Sigmoid colon (tissue), 4 donors: ENCODE measurements around the gene TDRKH.

Source experiments
- POLR2A ChIP-seq, 2 donors: fragments of 450-650 bp; IDR thresholded peaks; one replicate each; pipeline ENCODE4 v1.6.1; 2016; ENCODE audit warnings: antibody characterized with exemption in 2 of 2, mild to moderate bottlenecking in 2 of 2, moderate library complexity in 2 of 2
- POLR2AphosphoS5 ChIP-seq, 4 donors: sonication (generic); formaldehyde crosslinking; IDR thresholded peaks; one replicate each; pipeline ENCODE4 v1.6.1; 2017; ENCODE audit warnings: antibody characterized with exemption in 4 of 4
- TF ChIP-seq, protein P1 (sequence below), 4 experiments: fragments of 450-650 bp in 3 of 4; fragments of 200-600 bp in 1 of 4; IDR thresholded peaks; one replicate each; pipeline ENCODE4 v1.5.1; 2016 to 2019; ENCODE audit warnings: antibody characterized with exemption in 4 of 4, mild to moderate bottlenecking in 3 of 4, moderate library complexity in 2 of 4

DNA sequence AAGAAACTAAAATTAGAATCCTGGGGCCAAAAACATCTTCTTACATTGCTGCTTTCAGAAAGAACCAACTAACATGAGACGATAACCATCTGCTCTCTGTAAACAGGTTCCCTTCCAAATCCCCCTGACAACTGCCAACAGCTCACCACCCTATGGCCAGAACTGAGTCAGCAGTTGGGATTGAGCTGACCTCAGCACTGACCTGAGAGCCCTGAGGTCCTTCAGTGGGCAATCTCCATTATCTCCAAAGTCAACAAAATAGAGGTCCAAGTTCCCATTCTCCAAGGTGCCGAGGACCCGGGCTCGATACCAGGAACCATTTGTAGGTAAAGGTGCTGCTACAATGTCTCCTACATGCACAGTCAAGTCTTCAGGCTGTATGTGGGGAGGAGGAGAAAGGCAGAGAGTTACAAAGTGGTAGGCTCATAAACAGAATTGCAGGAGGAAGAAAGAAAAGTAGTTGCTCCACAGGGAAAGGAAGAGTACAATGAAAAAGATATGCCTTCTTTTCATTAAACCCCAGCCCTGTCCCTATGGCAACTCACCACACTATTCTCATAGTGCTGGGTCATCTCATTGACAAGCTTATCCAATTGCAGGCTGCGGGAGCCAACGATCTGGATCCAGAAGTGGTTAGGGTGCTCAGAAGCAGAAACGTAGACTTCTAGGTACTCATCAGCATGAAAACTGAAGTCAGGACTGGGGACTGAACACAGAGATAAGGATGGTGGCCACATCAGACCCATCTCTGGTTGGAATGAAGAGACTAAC lies 14.2 kb downstream of the TDRKH start:
- TF ChIP-seq POLR2A (IDR thresholded peaks at IDR 0.05) (no peak), POLR2AphosphoS5 (IDR thresholded peaks at IDR 0.05) (no peak)
- TF ChIP-seq, protein P1, sequence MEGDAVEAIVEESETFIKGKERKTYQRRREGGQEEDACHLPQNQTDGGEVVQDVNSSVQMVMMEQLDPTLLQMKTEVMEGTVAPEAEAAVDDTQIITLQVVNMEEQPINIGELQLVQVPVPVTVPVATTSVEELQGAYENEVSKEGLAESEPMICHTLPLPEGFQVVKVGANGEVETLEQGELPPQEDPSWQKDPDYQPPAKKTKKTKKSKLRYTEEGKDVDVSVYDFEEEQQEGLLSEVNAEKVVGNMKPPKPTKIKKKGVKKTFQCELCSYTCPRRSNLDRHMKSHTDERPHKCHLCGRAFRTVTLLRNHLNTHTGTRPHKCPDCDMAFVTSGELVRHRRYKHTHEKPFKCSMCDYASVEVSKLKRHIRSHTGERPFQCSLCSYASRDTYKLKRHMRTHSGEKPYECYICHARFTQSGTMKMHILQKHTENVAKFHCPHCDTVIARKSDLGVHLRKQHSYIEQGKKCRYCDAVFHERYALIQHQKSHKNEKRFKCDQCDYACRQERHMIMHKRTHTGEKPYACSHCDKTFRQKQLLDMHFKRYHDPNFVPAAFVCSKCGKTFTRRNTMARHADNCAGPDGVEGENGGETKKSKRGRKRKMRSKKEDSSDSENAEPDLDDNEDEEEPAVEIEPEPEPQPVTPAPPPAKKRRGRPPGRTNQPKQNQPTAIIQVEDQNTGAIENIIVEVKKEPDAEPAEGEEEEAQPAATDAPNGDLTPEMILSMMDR (IDR thresholded peaks at IDR 0.05), result no peak
